Liver (tissue), 9 donors: ENCODE measurements around the gene ETS1. TPM values are rescaled to one million over a fixed set of nuclear protein-coding genes. Genes with fewer than 3 reads are reported as not detected.
A peak's percentile ranks its signal among the peaks of the same experiment; 100 is the strongest.

ENCODE experiments used
- DNase-seq: peaks from one replicate; pipeline ENCODE4 v3.0.0-alpha.2; 2017; ENCODE audit warnings: low spot score
- H3K27ac ChIP-seq, 2 donors: one replicate each; pipeline ENCODE4 v1.7.0; 2013; ENCODE audit warnings: inconsistent platforms in 2 of 2, low read length in 2 of 2, control low read depth in 1 of 2, low read depth in 1 of 2, mild to moderate bottlenecking in 1 of 2
- H3K27me3 ChIP-seq, 4 donors: one replicate each; pipeline versions ENCODE4 v1.6.1 to v1.7.0; 2013; ENCODE audit warnings: low read length in 3 of 4, inconsistent platforms in 1 of 4, mild to moderate bottlenecking in 1 of 4, moderate library complexity in 1 of 4; ENCODE audit not compliant: control insufficient read depth in 4 of 4, insufficient read depth in 4 of 4
- H3K36me3 ChIP-seq, 4 donors: one replicate each; pipeline versions ENCODE4 v1.6.1 to v1.7.0; 2013; ENCODE audit warnings: low read length in 3 of 4, mild to moderate bottlenecking in 3 of 4, low read depth in 1 of 4, moderate library complexity in 1 of 4; ENCODE audit not compliant: control insufficient read depth in 4 of 4, insufficient read depth in 3 of 4
- H3K4me1 ChIP-seq, 4 donors: one replicate each; pipeline versions ENCODE4 v1.6.1 to v1.7.0; 2013; ENCODE audit warnings: low read length in 3 of 4, mild to moderate bottlenecking in 3 of 4, moderate library complexity in 1 of 4; ENCODE audit not compliant: control insufficient read depth in 4 of 4, insufficient read depth in 4 of 4
- H3K4me3 ChIP-seq, 3 donors: one replicate each; pipeline versions ENCODE4 v1.6.1 to v1.7.0; 2013; ENCODE audit warnings: low read length in 3 of 3, control low read depth in 1 of 3, low read depth in 1 of 3, mild to moderate bottlenecking in 1 of 3
- H3K9ac ChIP-seq, 2 donors: one replicate each; pipeline ENCODE4 v1.7.0; 2013; ENCODE audit warnings: low read length in 2 of 2, mild to moderate bottlenecking in 2 of 2, moderate library complexity in 2 of 2, control low read depth in 1 of 2, low read depth in 1 of 2
- H3K9me3 ChIP-seq, 4 donors: one replicate each; pipeline versions ENCODE4 v1.6.1 to v1.7.0; 2013; ENCODE audit warnings: low read length in 3 of 4; ENCODE audit not compliant: control insufficient read depth in 4 of 4
- HNF4A ChIP-seq, 2 donors: conservative IDR thresholded peaks; 2 replicates each; pipeline ENCODE4 v1.6.1; 2016; ENCODE audit warnings: antibody characterized with exemption in 2 of 2, mild to moderate bottlenecking in 2 of 2
- MAX ChIP-seq: IDR thresholded peaks from 2 replicates; pipeline ENCODE4 v1.6.1; 2016; ENCODE audit warnings: antibody characterized with exemption
- NR2F2 ChIP-seq: IDR thresholded peaks from 2 replicates; pipeline ENCODE4 v1.6.1; 2016; ENCODE audit warnings: antibody characterized with exemption
- RAD21 ChIP-seq, 2 donors: IDR thresholded peaks; 2 replicates each; pipeline ENCODE4 v1.6.1; 2016; ENCODE audit warnings: antibody characterized with exemption in 2 of 2, mild to moderate bottlenecking in 2 of 2
- REST ChIP-seq: IDR thresholded peaks from 2 replicates; pipeline ENCODE4 v1.6.1; 2016; ENCODE audit warnings: antibody characterized with exemption, mild to moderate bottlenecking
- RXRA ChIP-seq, 2 donors: IDR thresholded peaks; 2 replicates each; pipeline ENCODE4 v1.6.1; 2017 to 2018; ENCODE audit warnings: antibody characterized with exemption in 2 of 2, mild to moderate bottlenecking in 1 of 2
- SP1 ChIP-seq: IDR thresholded peaks from 2 replicates; pipeline ENCODE4 v1.6.1; 2018; ENCODE audit warnings: antibody characterized with exemption, mild to moderate bottlenecking
- ZBTB33 ChIP-seq: IDR thresholded peaks from 2 replicates; pipeline ENCODE4 v1.6.1; 2016; ENCODE audit warnings: antibody characterized with exemption
- WGBS: extraction: QIAGEN DNeasy Blood & Tissue Kit; methylation state at CpG from one replicate; pipeline ENCODE4 v1.1.7; 2013; 5-methylcytosine and 5-hydroxymethylcytosine counted together
- polyA plus RNA-seq, 2 donors: library from polyadenylated mRNA; stranded (reverse) in 1 of 2; unstranded in 1 of 2; fragments of 200-250 nt in 1 of 2; fragments of >200 nt in 1 of 2; fragmentation: Nextera tagmentation in 1 of 2; extraction: Ambion mirVana in 1 of 2; gene quantifications; one replicate each; pipeline versions ENCODE4 v1.2.1 to v1.2.3, GENCODE V29; 2013 to 2015
- total RNA-seq, 2 donors: library from RNA; depleted of rRNA; stranded (reverse); fragments of >200 nt; gene quantifications; one replicate each; pipeline ENCODE4 v1.2.3, GENCODE V29; 2014
- donor health status: healthy.
- donor health status: healthy.
- donor health status: healthy.
- donor health status: healthy.
- donor health status: healthy.

ETS1 gene
- total and polyA plus RNA-seq, 4 donors, result 4.8 to 30.0 (median 20.3) TPM

GRCh38 chr11:128564642-128565245 lies 22.6 kb downstream of the ETS1 start (continued):
- no peak for TF ChIP-seq SP1
- no peak for TF ChIP-seq ZBTB33

GRCh38 chr11:128563942-128564641 lies 23.3 kb downstream of the ETS1 start:
- Histone ChIP-seq H3K4me1 (peaks cover 0 to 2% (median 0%) of the 10 kb centered on the region in 4 donors), H3K27me3 (no peaks in the 10 kb centered on the region), H3K9me3 (no peaks in the 10 kb centered on the region), H3K27ac (no peak overlapping the region), H3K9ac (no peak overlapping the region), H3K36me3 (no peaks in the 10 kb centered on the region), H3K4me3 (no peak overlapping the region)
- TF ChIP-seq RAD21 (IDR thresholded peaks at IDR 0.05) (no peak), MAX (no peak), ZBTB33 (no peak), REST (no peak), HNF4A (conservative IDR thresholded peaks at IDR 0.05) (no peak), NR2F2 (no peak)
- WGBS, result 71% methylated on average over 11 of the region's 11 CpGs
- no peak for DNase-seq

- no peak overlapping the region for H3K4me3 ChIP-seq
These were observed 24.1 kb downstream of the ETS1 start for GRCh38 chr11:128563308-128563707.

More at GRCh38 chr11:128563308-128563707, 24.1 kb downstream of the ETS1 start:
- Histone ChIP-seq H3K4me1 (peaks cover 0 to 2% (median 0%) of the 10 kb centered on the region in 4 donors), H3K27me3 (no peaks in the 10 kb centered on the region), H3K27ac (no peak overlapping the region), H3K9me3 (no peaks in the 10 kb centered on the region), H3K9ac (no peak overlapping the region), H3K36me3 (no peaks in the 10 kb centered on the region)
- DNase-seq, result no peak
- 67% methylated on average over 5 of the region's 5 CpGs for WGBS
- TF ChIP-seq NR2F2 (peak; percentile 92), RXRA (IDR thresholded peaks at IDR 0.05) (no peak), SP1 (no peak)
